Fibroblast of skin of left quadriceps (primary cell): Measurements from ENCODE around the gene SLC47A1.

Source experiments
- DNase-seq, 2 experiments: peaks; one replicate each; pipeline ENCODE4 v3.0.0-alpha.2; 2013; ENCODE audit warnings: low read depth in 2 of 2

SLC47A1 gene

DNA sequence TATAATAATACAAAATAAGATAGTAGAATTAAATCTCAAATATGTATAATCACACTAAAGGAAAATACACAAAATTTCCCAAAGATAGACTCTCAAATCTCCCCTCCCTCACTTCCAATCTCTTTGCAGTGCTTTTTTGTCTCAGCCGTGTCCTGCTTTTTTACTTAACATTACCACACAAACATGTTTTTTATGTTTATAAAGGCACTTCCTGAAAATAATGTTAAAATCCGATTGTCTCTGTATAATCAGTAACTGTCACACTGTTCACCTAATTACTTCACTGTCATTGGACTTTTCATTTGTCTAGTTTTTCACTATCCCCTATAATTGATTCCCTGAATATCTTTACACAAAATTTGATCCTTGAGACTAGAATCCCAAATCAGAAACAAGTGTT, 76.7 kb downstream of the SLC47A1 start:
- no peak for DNase-seq

DNA sequence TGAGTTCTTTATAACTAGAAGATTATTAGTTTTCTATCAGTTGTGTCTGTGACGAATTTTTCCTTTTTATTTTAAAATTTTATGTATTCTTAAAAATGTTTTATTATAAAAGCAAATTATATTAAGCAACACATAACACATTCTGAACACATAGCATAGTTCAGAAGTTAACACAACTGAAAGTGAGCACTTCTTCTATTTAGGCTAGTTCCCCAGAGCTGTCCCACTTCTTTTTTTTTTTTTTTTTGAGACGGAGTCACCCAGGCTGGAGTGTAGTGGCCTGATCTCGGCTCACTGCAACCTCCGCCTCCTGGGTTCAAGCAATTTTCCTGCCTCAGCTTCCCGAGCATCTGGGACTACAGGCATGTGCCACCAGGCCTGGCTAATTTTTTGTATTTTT, 77.2 kb downstream of the SLC47A1 start:
- DNase-seq = no peak

DNA sequence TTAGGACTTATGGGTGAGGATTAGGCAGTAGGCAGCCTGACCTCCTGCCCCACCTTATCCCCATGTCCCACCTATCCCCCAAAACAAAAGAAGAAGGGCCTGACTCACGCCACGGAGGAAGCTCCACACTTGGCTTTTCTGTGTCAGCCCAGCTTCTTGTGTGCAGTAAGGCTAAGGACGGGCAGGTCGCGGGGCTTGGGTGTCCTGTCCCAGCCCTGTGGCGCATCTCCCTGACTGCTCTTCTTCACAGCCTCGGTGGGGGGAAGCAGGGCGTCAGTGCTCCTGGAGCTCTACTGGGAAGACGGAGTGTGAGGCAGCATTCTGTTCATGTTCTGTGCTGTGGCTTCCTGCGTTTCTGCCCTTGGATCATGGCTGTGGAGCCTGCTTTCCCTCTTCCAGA, 80.3 kb downstream of the SLC47A1 start:
- no peak for DNase-seq

DNA sequence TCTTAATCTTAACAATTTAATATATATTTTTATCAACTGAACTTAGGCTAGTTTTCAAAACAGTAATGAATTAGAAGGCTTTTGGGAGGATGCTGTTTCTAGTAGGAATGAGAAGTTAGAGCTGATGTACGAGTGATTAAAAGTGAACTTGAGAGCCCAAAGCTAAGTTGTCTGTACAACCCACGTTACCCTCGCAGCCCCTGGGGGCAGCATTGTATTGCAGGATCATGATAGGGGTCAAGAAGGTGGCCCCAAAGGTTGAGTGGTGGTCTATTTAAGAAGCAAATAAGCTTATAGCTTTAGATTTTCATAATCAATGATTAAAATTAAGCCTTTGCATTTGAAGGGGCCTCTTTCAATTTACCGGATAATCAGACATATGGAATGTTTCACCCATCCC, 81.2 kb downstream of the SLC47A1 start:
- DNase-seq = no peak

DNA sequence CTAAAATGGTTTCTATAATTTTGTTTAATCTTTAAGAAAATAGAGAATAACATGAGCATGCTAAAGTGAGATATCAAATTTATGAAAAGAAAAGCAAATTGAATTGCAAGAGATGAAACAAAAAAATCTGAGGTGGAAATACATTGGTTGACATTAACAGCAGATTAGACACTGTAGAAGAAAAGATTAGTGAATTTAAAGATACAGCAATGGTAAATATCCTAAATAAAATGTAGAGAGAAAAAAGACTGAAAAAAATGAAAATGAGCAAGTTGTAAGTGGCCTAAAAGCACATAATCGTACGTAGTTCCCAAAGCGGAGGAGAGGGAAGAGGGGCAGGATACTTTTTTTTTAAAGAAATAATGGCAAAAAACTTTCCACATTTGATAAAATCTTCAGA, 84.4 kb downstream of the SLC47A1 start:
- no peak for DNase-seq

DNA sequence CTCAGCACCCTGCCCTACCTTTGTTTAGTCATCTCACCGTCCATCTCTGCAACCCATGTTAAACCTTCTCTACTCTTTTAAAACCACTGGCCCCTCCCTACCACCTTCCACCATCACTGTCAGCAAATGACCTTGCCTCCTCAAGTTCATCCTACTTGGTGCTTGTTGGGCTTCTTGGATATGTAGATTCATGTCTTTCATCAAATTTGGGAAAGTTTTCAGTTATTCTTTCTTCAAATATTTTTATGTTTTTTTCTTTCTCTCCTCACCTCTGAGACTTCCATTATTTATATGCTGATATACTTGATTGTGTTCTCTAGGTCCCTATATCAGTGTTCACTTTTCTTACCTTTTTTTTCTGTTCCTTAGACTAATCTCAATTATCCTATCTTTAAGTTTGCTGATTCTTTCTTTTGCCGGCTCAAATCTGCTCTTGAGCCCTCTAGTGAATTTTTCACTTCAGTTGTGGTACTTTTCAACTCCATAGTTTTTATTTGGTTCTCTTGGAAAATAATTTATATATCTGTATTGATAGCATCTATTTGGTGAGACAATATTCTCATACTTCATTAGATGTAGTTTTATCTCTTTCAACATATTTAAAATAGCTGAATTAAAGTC, 86.2 kb downstream of the SLC47A1 start:
- no peak for DNase-seq

DNA sequence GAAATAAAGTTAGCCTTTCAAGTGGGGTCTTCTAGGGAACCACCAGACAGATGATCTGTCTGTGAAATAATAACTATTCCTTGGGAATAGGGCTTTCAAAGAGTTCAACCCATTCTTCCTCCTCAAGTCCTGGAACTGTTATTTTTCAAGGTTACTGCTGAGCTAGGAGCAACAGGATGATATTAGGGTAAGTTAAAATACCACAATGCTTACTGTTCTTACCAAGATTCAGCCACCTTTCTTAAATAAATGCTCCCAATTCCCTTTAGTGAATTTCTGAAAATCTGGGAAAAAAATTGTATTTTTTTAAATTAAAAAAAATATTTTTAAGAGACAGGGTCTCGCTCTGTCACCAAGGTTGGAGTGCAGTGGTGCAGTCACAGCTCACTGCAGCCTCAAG, 88.0 kb downstream of the SLC47A1 start:
- no peak for DNase-seq

DNA sequence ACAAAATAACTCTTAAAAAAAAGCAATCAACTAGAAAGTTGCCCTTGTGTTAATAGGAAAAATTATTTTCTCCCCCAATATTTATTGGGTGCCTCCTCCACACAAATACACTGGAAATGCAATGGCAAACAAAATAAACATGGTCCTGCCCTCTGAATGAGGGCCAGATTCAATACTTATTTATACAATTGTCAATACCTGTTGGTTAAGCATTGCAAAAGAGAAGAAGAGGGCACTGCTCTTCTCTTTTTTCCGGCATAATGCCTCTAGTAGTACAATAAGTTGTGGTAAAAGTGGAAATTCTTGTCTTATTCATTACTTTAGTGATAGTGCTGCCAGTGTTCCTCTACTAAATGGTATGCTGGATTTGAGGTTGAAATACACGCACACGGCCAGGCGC, 92.4 kb downstream of the SLC47A1 start:
- DNase-seq = no peak
